Activated CD4-positive, CD25-positive, alpha-beta regulatory T cell treated with anti-CD3 and anti-CD28 coated beads, Interleukin-2, amount 50 U/mL, for 72 hours (primary cell): ENCODE data around the gene KRTAP9-9.
"Not testable (repeated sequence)": the region's sequence is repeated elsewhere in the genome, so short reads cannot be mapped to it uniquely, and the experiment has no call there.

ENCODE experiments used
- DNase-seq: peaks from one replicate; pipeline ENCODE4 v3.0.0; 2021

The KRTAP9-9 gene

DNA sequence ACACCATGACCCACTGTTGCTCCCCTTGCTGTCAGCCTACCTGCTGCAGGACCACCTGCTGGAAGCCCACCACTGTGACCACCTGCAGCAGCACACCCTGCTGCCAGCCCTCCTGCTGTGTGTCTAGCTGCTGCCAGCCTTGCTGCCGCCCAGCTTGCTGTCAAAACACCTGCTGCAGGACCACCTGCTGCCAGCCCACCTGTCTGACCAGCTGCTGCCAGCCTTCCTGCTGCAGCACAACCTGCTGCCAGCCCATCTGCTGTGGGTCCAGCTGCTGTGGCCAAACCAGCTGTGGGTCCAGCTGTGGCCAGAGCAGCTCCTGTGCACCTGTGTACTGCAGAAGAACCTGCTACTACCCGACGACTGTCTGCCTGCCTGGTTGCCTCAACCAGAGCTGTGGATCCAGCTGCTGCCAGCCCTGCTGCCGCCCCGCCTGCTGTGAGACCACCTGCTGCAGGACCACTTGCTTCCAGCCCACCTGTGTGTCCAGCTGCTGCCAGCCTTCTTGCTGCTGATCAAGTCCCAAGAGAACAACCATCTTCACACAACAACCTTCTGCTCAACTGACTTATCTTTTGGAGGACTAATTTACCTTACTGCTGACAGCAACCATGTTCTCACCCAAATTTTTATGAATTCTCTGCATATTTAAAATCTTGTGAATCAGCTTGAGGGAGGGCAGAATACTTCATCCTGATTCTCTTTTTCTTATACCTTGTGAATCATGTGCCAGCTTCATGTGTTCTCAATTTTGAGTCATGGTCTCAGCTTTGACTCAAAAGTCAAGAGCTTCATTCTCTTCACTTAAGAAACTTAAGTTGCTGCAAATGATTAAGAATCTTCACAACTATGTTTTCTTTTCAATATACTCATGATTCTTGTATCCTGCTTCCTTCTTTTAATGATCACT is at the start of gene KRTAP9-9:
TSS of gene KRTAP9-9 (plus strand) at position 4 of the 910 bp plus-strand sequence.
- DNase-seq: not testable (repeated sequence)

DNA sequence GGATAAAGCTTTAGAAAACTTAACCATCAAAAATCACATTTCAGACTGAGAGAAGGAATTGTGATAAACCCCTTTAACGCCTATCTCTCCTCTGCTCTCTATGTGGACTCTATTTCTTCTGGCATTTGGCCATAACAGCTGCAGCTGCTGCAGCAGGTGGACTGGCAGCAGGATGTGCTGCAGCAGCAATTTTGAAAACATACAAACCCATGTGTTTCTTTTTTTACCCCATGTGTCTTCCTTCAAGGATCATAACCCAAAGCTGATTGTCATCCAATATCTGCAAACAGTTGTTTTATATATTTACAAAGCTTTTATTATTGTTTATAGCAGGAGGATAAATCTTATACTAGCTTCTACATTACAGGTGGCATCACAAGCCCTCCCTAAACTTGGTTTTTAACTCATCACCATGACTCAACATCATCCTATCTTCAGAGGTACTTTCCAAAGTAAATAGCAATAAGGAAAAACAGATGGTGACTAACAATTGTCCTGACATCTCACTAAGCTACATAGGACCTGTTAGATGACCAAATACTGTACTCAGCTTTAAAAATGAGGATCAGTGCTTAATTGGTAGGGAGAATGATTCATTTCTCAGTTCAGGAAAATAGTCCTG is 43.2 kb upstream of the KRTAP9-9 start:
- no peak for DNase-seq

DNA sequence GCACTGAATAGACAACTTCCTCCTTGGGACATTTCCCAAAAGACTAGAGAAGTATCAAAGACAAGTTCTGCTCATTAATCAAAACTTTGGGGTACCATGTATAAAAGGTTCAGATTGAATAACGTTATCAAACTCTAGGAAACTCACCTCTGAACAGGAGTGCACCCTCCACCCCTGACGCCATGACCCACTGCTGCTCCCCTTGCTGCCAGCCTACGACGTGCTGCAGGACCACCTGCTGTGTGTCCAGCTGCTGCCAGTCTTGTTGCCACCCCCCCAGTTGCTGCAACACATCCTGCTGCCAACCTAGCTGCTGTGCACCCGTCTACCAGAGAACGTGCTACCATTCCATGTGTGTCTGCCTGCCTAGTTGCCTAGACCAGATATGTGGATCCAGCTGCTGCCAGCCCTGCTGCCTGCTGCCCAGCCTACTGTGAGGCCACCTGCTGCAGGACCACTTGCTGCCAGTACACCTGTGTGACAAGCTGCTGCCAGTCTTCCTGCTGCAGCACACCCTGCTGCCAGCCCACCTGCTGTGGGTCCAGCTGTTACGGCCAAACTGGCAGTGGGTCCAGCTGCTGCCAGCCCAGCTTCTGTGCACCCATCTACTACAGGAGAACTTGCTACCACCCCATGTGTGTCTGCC is 42.5 kb upstream of the KRTAP9-9 start:
- DNase-seq: no peak

DNA sequence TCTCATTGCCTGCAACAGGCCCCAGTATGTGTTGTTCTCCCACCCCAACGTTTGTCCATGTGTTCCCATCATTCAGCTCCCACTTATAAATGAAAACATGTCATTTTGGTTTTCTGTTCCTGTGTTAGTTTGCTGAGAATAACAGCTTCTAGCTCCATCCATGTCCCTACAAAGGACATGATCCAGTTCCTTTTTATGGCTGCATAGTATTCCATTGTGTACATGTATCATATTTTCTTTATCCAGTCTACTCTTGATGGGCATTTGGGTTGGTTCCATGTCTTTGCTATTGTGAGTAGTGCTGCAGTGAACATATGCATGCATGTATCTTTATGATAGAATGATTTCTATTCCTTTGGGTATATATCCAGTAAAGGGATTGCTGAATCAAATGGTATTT is 39.5 kb upstream of the KRTAP9-9 start:
- no peak for DNase-seq

DNA sequence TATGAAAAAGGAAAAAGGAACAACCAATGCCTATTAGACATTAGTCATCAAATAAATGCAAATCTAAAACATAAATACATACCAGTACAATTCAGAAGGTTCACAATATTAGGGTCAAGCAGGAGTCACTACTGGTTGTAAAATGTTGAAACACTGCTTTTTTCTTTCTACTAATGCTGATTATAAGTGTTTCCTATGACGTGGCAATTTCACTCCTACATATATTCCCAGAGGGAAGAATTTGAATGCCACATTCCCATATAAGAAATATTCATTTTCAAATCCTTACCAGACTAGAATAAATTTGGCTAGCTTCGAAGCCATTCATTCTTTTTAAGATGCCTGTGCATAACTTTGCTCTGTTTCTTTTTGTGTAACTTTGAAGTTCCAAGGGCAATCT is 31.4 kb upstream of the KRTAP9-9 start:
- DNase-seq: no peak

DNA sequence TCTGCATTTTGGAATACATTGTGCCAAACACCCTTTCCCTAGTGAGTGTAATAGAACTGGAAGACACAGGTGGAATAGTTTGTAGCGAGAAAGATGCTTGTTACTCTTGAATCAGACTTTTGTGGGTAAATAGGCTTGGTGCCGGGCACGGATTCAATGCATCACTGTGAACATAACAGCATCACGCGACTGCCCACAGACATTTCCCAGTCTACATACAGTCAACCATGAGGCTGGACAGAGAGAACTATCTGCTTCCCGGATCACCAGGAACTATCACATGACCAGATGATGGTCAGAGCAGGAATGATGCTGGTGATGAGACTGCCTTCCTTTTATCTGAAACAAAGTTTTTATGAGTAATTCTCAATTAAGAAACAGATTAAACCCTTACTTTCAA is 29.1 kb upstream of the KRTAP9-9 start:
- no peak for DNase-seq

DNA sequence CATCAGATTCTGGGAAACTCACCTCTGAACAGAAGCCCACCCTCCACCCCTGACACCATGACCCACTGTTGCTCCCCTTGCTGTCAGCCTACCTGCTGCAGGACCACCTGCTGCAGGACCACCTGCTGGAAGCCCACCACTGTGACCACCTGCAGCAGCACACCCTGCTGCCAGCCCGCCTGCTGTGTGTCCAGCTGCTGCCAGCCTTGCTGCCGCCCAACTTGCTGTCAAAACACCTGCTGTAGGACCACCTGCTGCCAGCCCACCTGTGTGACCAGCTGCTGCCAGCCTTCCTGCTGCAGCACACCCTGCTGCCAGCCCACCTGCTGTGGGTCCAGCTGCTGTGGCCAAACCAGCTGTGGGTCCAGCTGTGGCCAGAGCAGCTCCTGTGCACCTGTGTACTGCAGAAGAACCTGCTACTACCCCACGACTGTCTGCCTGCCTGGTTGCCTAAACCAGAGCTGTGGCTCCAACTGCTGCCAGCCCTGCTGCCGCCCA is 28.5 kb upstream of the KRTAP9-9 start, which contains the start of gene KRTAP9-2:
TSS of gene KRTAP9-2 (plus strand) at position 51 of the 498 bp plus-strand sequence. CDS start at position 58, 7 bp downstream.
- not testable (repeated sequence) for DNase-seq

DNA sequence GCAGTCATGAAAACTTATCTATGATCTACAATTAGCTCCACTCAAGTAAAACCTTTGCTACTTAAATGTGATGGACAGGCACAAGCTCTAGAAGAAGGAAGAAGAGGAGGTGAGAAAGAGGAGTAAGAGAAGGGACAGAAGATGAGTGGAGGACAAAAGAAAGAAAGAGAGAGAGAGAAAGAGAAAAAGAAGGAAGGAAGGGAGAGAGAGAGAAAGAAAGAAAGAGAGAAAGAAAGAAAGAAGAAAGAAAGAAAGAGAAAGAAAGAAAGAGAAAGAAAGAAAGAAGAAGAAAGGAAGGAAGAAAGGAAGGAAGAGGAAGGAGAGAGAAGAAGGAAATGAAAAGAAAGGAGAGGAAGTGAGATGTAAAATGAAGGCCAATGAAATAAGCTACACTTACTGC is 25.1 kb upstream of the KRTAP9-9 start:
- DNase-seq: no peak

DNA sequence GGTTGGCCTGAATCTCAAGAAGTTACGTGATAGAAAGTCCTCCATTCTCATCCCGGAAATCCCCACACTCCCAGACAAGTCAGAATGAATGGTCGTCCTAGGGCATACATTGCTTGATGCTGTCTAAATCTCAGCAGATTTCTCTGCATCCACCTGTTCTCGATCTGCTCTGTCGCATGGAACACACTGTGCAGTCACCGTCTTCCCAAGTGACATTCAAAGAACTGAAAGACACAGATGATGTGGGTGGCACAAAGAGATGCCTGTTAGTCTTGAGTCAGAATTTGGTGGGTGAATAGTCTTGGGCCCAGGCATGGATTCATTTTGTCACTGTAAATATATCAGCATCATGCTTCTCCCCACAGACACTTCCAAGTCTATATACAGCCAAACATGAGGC is 23.5 kb upstream of the KRTAP9-9 start:
- no peak for DNase-seq

DNA sequence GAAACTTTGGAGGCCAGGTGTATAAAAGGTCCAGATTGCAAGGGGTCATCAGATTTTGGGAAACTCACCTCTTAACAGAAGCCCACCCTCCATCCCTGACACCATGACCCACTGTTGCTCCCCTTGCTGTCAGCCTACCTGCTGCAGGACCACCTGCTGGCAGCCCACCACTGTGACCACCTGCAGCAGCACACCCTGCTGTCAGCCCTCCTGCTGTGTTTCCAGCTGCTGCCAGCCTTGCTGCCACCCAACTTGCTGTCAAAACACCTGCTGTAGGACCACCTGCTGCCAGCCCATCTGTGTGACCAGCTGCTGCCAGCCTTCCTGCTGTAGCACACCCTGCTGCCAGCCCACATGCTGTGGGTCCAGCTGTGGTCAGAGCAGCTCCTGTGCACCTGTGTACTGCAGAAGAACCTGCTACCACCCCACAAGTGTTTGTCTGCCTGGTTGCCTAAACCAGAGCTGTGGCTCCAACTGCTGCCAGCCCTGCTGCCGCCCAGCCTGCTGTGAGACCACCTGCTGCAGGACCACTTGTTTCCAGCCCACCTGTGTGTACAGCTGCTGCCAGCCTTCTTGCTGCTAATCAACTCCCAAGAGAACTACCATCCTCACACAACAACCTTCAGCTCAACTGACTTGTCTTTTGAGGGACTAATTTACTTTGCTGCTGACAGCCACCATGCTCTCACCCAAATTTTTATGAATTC is 22.6 kb upstream of the KRTAP9-9 start, which contains the start of gene KRTAP9-3:
TSS of gene KRTAP9-3 (plus strand) at position 51 of the 707 bp plus-strand sequence. CDS start at position 104, 53 bp downstream.
- not testable (repeated sequence) for DNase-seq

DNA sequence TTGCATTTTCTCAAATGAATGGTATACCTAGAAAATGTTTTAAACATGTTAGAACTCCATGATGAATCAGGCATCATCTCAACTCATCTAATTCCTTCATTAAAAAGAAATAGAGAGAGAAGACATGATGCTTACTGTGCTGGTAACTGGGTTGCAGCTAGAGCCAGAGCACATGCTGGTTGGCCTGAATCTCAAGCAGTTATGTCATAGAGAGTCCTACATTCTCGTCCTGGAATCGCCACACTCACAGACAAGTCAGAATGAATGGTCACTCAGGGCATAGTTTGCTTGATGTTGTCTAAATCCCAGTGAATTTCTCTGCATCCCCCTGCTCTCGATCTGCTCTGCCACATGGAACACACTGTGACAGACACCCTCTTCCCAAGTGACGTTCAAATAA is 18.1 kb upstream of the KRTAP9-9 start:
- DNase-seq: not testable (repeated sequence)

DNA sequence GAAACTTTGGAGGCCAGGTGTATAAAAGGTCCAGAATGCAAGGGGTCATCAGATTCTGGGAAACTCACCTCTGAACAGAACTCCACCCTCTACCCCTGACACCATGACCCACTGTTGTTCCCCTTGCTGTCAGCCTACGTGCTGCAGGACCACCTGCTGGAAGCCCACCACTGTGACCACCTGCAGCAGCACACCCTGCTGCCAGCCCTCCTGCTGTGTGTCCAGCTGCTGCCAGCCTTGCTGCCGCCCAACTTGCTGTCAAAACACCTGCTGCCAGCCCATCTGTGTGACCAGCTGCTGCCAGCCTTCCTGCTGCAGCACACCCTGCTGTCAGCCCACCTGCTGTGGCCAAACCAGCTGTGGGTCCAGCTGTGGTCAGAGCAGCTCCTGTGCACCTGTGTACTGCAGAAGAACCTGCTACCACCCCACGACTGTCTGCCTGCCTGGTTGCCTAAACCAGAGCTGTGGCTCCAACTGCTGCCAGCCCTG is 17.2 kb upstream of the KRTAP9-9 start, which contains the start of gene KRTAP9-8:
TSS of gene KRTAP9-8 (plus strand) at position 51 of the 489 bp plus-strand sequence. CDS start at position 104, 53 bp downstream.
- DNase-seq: not testable (repeated sequence)

DNA sequence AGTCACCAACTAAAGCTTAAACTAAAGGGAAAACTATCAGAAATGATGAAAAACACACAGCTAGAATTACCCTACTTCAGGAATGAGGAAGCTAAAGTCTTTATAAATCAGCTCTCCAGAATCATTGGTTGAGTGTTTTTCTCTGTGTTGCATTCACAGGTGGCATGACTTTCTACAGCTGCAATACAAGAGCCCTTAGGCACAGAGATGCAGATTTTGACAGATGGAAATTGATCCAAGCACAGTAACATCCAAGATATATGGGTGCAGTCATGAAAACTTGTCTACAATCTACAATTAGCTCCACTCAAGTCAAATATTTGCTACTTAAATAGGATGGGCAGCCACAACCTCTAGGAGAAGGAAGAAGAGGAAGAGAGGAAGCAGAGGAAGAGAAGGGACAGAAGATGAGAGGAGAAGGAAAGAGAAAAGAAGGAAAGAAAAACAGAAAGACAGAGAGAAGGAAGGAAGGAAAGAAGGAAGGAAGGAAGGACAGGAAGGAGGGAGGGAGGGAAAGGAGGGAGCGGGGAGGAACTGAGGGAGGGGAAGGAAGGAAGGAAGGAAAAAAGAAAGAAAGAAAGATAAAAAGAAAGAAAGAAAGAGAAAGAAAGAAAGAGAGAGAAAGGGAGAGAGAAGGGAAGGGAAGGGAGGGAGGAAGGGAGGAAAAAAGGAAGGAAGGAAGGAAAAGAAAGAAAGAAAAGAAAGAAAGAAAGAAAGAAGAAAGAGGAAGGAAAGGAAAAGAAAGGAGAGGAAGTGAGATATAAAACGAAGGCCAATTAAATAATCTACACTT is 8.0 kb upstream of the KRTAP9-9 start:
- DNase-seq: not testable (repeated sequence)

DNA sequence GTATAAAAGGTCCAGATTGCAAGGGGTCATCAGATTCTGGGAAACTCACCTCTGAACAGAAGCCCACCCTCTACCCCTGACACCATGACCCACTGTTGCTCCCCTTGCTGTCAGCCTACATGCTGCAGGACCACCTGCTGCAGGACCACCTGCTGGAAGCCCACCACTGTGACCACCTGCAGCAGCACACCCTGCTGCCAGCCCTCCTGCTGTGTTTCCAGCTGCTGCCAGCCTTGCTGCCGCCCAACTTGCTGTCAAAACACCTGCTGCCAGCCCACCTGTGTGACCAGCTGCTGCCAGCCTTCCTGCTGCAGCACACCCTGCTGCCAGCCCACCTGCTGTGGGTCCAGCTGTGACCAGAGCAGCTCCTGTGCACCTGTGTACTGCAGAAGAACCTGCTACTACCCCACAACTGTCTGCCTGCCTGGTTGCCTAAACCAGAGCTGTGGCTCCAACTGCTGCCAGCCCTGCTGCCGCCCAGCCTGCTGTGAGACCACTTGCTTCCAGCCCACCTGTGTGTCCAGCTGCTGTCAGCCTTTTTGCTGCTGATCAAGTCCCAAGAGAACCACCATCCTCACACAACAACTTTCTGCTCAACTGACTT is 5.4 kb upstream of the KRTAP9-9 start, which contains the start of gene KRTAP9-4:
TSS of gene KRTAP9-4 (plus strand) at position 51 of the 604 bp plus-strand sequence. CDS start at position 85, 34 bp downstream.
- DNase-seq: not testable (repeated sequence)

DNA sequence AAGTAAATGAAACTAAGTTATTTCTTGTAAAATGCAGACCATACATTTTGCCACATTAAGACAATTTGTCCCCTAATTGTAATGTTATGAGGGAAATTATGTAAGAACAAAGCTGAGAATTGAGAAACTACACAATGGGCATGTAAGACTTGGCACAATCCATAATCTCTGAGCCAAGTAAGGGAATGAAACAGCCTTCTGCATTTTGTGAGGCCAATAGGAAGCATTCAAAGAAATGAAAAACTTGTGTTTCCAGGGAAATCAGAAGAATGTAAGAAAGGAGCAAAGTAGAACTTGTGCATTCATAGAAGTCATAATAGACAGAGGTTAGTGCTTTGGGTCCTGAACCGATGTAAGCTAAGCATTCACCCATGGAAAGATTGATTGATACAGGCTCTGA is 3.9 kb upstream of the KRTAP9-9 start:
- DNase-seq: no peak

DNA sequence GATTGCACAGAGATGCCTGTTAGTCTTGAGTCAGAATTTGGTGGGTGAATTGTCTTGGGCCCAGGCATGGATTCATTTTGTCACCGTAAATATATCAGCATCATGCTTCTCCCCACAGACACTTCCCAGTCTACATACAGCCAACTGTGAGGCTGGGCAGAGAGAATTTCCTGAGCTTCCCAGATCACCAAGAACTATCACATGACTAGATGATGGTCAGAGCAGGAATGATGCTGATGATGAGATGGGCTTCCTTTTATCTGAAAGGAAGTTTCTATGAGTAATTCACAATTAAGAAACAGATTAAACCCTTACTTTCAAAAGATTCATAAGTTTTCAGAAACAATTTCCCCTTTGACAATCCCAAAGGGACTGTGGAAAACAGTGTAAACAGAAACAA is 323 bp upstream of the KRTAP9-9 start:
- no peak for DNase-seq

DNA sequence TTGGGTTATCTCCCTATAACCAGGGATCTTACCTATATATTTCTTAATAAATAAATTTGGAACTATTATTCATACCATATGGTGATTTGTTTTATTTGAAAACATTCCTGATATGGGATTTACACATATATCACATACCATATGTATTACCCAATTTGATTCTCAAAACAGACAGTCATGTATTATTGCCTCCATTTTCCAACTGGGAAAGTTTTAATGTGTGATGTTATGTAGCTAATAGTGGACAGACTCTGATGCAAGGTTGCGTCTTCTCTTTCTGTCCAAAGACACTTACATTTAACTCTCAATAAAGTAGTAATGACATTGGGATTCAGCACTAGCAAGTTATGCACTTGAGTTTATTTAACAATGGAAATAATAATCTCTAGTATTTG is 1.1 kb downstream of the KRTAP9-9 start:
- no peak for DNase-seq

DNA sequence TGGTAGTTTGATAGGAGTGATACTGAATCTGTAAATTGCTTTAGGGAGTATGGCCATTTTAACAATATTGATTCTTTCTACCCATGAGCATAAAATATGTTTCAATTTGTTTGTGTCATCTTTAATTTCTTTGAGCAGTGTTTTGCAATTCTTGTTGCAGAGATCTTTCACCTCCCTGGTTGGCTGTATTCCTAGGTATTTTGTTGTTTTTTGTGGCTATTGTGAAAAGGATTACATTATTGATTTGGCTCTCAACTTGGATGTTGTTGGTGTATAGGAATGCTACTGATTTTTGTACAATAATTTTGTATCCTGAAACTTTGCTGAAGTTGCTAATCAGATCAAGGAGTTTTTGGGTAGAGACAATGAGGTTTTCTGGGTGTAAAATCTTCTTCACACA is 3.2 kb downstream of the KRTAP9-9 start:
- DNase-seq: no peak

DNA sequence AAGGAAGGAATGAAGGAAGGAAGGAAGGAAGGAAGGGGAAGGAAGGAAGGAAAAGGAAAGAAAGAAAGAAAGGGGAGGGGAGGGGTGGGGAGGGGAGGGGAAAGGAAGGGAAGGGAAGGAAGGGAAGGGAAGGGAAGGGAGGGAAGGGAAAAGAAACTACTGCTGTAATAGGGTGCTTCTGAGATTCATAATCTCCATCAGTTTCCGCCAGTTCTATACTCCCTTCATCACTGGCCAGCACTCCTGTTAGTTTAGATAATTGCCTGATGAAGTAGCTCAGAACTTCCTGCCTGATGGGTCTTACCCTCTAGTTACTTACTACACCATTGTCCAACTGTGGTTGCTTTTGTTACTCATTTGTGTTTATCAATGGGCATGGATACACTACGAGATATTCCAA is 8.0 kb downstream of the KRTAP9-9 start:
- DNase-seq: no peak

DNA sequence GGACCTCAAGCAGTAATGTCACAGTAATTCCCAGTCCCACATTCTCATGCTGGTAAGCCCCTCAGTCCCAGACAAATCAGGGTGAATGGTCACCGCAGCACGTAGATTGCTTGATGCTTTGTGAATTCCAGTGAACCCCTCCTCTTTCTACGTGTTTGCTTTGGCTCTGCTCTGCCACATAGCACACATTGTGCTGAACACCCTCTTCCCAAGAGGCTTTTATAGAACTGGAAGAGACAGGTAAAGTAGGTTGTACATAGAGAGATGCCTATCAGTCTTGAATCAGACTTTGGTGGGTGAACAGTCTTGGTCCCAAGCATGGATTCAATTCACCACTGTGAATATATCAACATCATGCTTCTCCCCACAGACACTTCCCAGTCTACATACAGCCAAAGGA is 9.4 kb downstream of the KRTAP9-9 start:
- no peak for DNase-seq

DNA sequence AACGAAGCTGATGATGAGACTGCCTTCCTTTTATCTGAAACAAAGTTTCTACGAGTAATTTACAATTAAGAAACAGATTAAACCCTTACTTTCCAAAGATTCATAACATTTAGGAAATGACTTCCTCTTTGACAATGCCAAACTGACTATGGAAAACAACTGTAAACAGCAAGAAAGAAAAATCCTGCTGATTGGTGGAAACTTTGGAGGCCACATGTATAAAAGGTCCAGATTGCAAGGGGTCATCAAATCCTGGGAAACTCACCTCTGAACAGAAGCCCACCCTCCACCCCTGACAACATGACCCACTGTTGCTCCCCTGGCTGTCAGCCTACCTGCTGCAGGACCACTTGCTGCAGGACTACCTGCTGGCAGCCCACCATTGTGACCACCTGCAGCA is 9.9 kb downstream of the KRTAP9-9 start, which contains the start of gene KRTAP9-6:
TSS of gene KRTAP9-6 (plus strand) at position 301 of the 400 bp plus-strand sequence. CDS start at position 301, 0 bp downstream.
- DNase-seq: no peak
